Measurements from ENCODE around the gene MT1A.
"Not testable (repeated sequence)": the region's sequence is repeated elsewhere in the genome, so short reads cannot be mapped to it uniquely, and the experiment has no call there.

The MT1A gene

GRCh38 chr16:56653218-56653617 lies 14.8 kb downstream of the MT1A start:
- in situ Hi-C loops (cut with HindIII; ENCODE audit: low pct_ligation_motif_present, low sequenced_read_pairs): no loop called here
- H3K36me3 ChIP-seq (replicated peaks): no peaks in the 10 kb centered on the region
- H3K27me3 ChIP-seq (replicated peaks): peaks cover 8% of the 10 kb centered on the region
- no peak overlapping the region for H3K4me3 ChIP-seq (ENCODE audit: low read depth, low read length)
- no peak for DNase-seq
- no peak for TF ChIP-seq CTCF (IDR thresholded peaks at IDR 0.05; ENCODE audit: low read depth, low read length, missing control alignments)
- no peak overlapping the region for H3K27ac ChIP-seq

- H3K27ac ChIP-seq: no peak within 1 kb of the TSS
- H3K27me3 ChIP-seq (replicated peaks): peaks cover 2% of the 10 kb centered on the region
- H3K4me3 ChIP-seq (ENCODE audit: low read depth, low read length): peak within 1 kb of the TSS; percentile 54
- in situ Hi-C loops (cut with HindIII; ENCODE audit: low pct_ligation_motif_present, low sequenced_read_pairs): no loop called here
- TF ChIP-seq CTCF (IDR thresholded peaks at IDR 0.05; ENCODE audit: low read depth, low read length, missing control alignments): no peak
- DNase-seq: peak; percentile 22
- H3K36me3 ChIP-seq (replicated peaks): no peaks in the 10 kb centered on the region
These were observed 19.3 kb downstream of the MT1A start, which contains the start of gene MT1F for GRCh38 chr16:56657555-56658326. Gene MT1F, plus strand, starts transcription at chr16:56657959. Its CDS starts 100 bp downstream, at chr16:56658059.

- DNase-seq: no peak
- H3K27ac ChIP-seq: no peak overlapping the region
- in situ Hi-C loops (cut with HindIII; ENCODE audit: low pct_ligation_motif_present, low sequenced_read_pairs): no loop called here
- H3K36me3 ChIP-seq (replicated peaks): no peaks in the 10 kb centered on the region
- no peak for TF ChIP-seq CTCF (IDR thresholded peaks at IDR 0.05; ENCODE audit: low read depth, low read length, missing control alignments)
- H3K27me3 ChIP-seq (replicated peaks): peaks cover 6% of the 10 kb centered on the region
- peak overlapping the region; percentile 54 for H3K4me3 ChIP-seq (ENCODE audit: low read depth, low read length)
These were observed 19.9 kb downstream of the MT1A start for GRCh38 chr16:56658327-56658875.

- Histone ChIP-seq H3K27me3 (replicated peaks) (peaks cover 29% of the 10 kb centered on the region), H3K27ac (no peak overlapping the region), H3K4me3 (ENCODE audit: low read depth, low read length) (no peak overlapping the region), H3K36me3 (replicated peaks) (no peaks in the 10 kb centered on the region)
- no peak for DNase-seq
- no peak for TF ChIP-seq CTCF (IDR thresholded peaks at IDR 0.05; ENCODE audit: low read depth, low read length, missing control alignments)
- in situ Hi-C loops (cut with HindIII; ENCODE audit: low pct_ligation_motif_present, low sequenced_read_pairs): no loop called here
These were observed 24.2 kb downstream of the MT1A start for GRCh38 chr16:56662357-56663354.

GRCh38 chr16:56664506-56664905 lies 26.0 kb downstream of the MT1A start:
- in situ Hi-C loops (cut with HindIII; ENCODE audit: low pct_ligation_motif_present, low sequenced_read_pairs): no loop called here
- TF ChIP-seq CTCF (IDR thresholded peaks at IDR 0.05; ENCODE audit: low read depth, low read length, missing control alignments): no peak
- H3K27ac ChIP-seq: no peak overlapping the region
- no peaks in the 10 kb centered on the region for H3K36me3 ChIP-seq (replicated peaks)
- peaks cover 47% of the 10 kb centered on the region for H3K27me3 ChIP-seq (replicated peaks)
- H3K4me3 ChIP-seq (ENCODE audit: low read depth, low read length): no peak overlapping the region
- no peak for DNase-seq

GRCh38 chr16:56665286-56666261 lies 27.1 kb downstream of the MT1A start:
- H3K27ac ChIP-seq; H3K36me3 ChIP-seq (replicated peaks); in situ Hi-C loops (cut with HindIII; ENCODE audit: low pct_ligation_motif_present, low sequenced_read_pairs); H3K4me3 ChIP-seq (ENCODE audit: low read depth, low read length); DNase-seq: not testable (repeated sequence)
- H3K27me3 ChIP-seq (replicated peaks): peaks cover 58% of the 10 kb centered on the region
